Right atrium auricular region (tissue), 2 donors: ENCODE measurements around the gene EID1. TPM values are rescaled to one million over a fixed set of nuclear protein-coding genes. Genes with fewer than 3 reads are reported as not detected.

ENCODE experiments used
- DNase-seq: peaks from one replicate; pipeline ENCODE4 v3.0.0-alpha.2; 2019; ENCODE audit warnings: low spot score
- H3K27ac ChIP-seq, 2 donors: fragments of 200-600 bp; sonication (generic); 1 replicate in 1 of 2; 2 replicates in 1 of 2; pipeline ENCODE4 v1.5.1; 2016 to 2019
- H3K27me3 ChIP-seq, 2 donors: fragments of 200-600 bp; sonication (generic); one replicate each; pipeline versions ENCODE4 v1.5.1 to v1.6.0; 2017 to 2019
- H3K36me3 ChIP-seq: fragments of 200-600 bp; sonication (generic); one replicate; pipeline ENCODE4 v1.5.1; 2016
- H3K4me1 ChIP-seq, 2 donors: fragments of 200-600 bp; sonication (generic); one replicate each; pipeline versions ENCODE4 v1.5.1 to v1.6.0; 2017 to 2019
- H3K4me3 ChIP-seq, 2 donors: fragments of 200-600 bp; sonication (generic); 1 replicate in 1 of 2; 2 replicates in 1 of 2; pipeline ENCODE4 v1.5.1; 2017 to 2019; ENCODE audit warnings: mild to moderate bottlenecking in 1 of 2, moderate library complexity in 1 of 2
- H3K9me3 ChIP-seq, 2 donors: fragments of 200-600 bp; sonication (generic); one replicate each; pipeline ENCODE4 v1.5.1; 2019
- total RNA-seq, 2 donors: library from RNA; depleted of rRNA; stranded (reverse); fragments of >200 nt; gene quantifications; one replicate each; pipeline ENCODE4 v1.1.0, GENCODE V29; 2016
- TF ChIP-seq, protein P1 (sequence below), 2 donors: fragments of 200-600 bp; sonication (generic); IDR thresholded peaks; one replicate each; pipeline ENCODE4 v1.5.1; 2019; ENCODE audit warnings: antibody characterized with exemption in 2 of 2

Gene EID1
- total RNA-seq, 2 donors from 2014 or later: 369 to 524 TPM

DNA sequence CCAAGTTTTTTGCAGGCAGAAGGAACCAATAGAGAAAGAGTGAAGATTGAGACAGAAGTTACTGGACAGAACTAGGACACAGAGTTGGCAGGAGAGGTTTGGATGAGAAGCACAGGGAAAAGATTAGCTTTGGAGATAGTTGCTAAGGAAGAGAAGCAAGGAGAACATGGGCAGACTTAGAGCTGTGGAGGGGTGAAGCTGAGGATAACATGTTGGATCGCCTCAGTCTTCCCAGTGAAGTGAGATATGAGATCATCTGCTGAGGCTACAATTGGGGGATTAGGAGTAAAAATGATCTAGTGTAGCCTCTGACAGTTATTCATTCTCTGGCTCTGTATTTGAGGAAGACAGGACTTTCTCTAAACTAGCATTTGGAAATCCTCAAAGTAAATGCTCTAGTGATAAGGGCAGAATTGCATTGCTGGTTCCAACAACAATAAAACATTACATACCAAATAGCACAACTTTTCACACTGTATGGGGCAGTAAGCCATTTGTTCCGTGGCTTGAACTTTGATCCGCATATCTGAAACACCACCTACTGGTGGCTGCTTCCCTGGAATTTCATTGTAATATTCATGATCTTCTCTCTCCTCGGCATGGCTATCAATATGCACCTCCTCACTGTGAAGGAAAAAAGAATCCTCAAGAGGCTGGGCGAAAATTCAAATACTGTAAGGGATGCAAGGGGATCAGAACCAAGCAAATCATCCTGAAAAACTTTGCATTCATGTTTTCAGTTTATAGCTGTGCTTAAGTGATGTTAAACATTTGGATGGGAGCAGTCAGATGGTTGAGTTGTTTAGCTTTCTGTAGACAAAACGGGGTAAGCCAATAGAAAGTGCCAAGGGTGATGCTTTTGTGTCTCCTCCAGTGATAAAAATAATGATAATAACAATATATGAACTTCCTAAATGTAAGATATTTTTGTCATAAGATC, 22.2 kb upstream of the EID1 start:
- Histone ChIP-seq H3K27ac (no peak overlapping the region), H3K27me3 (no peaks in the 10 kb centered on the region), H3K4me3 (no peak overlapping the region), H3K36me3 (no peaks in the 10 kb centered on the region), H3K4me1 (peaks cover 0 to 12% of the 10 kb centered on the region in 2 donors), H3K9me3 (no peaks in the 10 kb centered on the region)
- TF ChIP-seq, protein P1, sequence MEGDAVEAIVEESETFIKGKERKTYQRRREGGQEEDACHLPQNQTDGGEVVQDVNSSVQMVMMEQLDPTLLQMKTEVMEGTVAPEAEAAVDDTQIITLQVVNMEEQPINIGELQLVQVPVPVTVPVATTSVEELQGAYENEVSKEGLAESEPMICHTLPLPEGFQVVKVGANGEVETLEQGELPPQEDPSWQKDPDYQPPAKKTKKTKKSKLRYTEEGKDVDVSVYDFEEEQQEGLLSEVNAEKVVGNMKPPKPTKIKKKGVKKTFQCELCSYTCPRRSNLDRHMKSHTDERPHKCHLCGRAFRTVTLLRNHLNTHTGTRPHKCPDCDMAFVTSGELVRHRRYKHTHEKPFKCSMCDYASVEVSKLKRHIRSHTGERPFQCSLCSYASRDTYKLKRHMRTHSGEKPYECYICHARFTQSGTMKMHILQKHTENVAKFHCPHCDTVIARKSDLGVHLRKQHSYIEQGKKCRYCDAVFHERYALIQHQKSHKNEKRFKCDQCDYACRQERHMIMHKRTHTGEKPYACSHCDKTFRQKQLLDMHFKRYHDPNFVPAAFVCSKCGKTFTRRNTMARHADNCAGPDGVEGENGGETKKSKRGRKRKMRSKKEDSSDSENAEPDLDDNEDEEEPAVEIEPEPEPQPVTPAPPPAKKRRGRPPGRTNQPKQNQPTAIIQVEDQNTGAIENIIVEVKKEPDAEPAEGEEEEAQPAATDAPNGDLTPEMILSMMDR (IDR thresholded peaks at IDR 0.05): peak in 1 of 2 donors; percentile 58
- no peak for DNase-seq

DNA sequence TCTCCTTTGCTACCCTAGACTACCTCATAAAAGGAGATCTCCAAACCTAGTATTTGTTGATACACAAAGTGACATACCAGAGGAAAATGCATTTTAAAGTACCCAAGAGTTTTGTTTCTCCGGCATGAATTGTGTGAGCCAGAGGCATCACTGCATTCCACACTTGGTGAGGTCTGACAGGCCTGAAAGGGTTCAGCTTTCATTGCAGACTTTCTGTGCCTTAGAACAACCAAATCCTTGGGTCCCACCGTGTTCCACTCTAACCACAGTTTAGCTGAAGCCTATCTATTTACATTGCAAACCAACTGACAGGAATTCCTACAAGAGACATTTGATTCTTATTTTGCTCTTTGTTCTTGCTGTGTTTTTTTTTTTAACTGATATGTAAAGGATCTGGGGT, 21.0 kb upstream of the EID1 start:
- peaks cover 0 to 12% of the 10 kb centered on the region in 2 donors for H3K4me1 ChIP-seq
- no peak overlapping the region for H3K4me3 ChIP-seq
- no peak overlapping the region for H3K27ac ChIP-seq
- DNase-seq: no peak
- no peaks in the 10 kb centered on the region for H3K36me3 ChIP-seq
- H3K27me3 ChIP-seq: no peaks in the 10 kb centered on the region
- no peaks in the 10 kb centered on the region for H3K9me3 ChIP-seq
- TF ChIP-seq, protein P1 (IDR thresholded peaks at IDR 0.05): no peak

DNA sequence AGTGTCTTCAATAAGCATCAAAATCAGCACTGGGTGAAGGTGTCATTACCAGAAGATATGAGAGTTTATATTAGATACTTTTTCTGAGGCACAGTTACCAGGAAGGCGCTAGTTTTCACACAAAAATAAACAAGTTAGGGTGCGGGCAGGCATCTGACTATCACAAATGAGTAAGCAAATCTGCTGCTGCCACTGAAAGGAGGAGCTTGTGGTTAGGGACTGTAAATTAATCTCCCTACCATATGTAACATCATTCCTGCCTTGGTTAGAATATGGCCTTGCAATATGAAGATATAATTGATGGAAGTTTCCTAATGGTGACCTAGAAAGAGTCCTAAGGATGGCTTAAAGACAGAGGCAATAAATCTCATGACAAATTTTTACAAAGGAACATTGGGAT, 19.5 kb upstream of the EID1 start:
- H3K27me3 ChIP-seq: no peaks in the 10 kb centered on the region
- no peaks in the 10 kb centered on the region for H3K9me3 ChIP-seq
- peaks cover 0 to 12% of the 10 kb centered on the region in 2 donors for H3K4me1 ChIP-seq
- no peak overlapping the region for H3K4me3 ChIP-seq
- H3K36me3 ChIP-seq: no peaks in the 10 kb centered on the region
- no peak for DNase-seq
- TF ChIP-seq, protein P1 (IDR thresholded peaks at IDR 0.05): no peak
- H3K27ac ChIP-seq: no peak overlapping the region

DNA sequence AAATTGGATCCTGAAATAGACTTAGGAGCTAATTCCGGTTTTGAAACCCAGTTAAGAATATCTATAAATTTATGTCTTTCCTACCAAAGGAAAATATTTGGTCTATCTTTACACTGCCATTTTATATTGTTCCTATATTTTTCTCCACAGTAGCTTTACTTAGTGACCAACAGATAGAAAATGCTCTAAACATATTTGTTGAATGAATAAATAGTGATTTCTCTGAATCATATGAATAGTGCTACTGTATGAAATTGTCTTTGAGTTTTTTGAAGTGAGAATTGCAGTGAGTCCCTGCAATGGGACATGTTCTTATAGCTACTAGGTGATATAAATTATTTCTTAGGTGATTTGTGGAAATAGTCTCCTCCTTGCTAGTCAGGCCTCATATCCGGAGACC, 18.5 kb upstream of the EID1 start:
- H3K9me3 ChIP-seq: no peaks in the 10 kb centered on the region
- no peaks in the 10 kb centered on the region for H3K27me3 ChIP-seq
- H3K36me3 ChIP-seq: no peaks in the 10 kb centered on the region
- TF ChIP-seq, protein P1 (IDR thresholded peaks at IDR 0.05): no peak
- H3K4me1 ChIP-seq: peaks cover 0 to 12% of the 10 kb centered on the region in 2 donors
- DNase-seq: no peak
- H3K27ac ChIP-seq: no peak overlapping the region
- H3K4me3 ChIP-seq: no peak overlapping the region

DNA sequence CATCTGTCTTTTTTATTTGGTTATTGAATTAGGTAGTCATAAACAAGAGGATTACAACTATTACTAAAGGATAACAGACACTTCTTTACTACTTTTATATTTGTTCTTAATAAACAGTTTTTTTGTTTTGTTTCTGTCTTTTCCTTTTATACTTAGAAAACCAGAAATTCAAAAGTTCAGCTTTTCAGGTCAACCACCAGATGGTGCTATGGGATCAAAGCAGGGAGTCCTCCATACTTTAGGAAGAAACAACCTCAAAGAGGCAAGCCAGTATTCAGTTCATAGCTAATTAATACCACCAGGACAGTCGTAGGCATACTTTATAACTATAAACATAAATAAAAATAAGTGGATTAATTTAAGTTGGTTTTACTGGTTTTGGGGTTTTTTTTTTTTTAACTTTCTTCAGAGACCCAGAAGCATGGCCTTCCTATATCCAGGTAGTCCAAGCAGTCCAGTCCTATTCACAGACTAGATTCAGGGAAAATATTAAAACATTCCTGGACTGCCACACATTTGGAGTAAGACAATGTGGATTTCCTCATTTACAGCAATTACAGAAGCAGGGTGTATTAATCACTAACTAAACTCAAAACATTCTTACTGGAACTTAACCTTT, 16.0 kb upstream of the EID1 start:
- Histone ChIP-seq H3K27ac (no peak overlapping the region), H3K27me3 (no peaks in the 10 kb centered on the region), H3K9me3 (no peaks in the 10 kb centered on the region), H3K4me1 (no peaks in the 10 kb centered on the region), H3K36me3 (no peaks in the 10 kb centered on the region), H3K4me3 (no peak overlapping the region)
- DNase-seq: no peak
- TF ChIP-seq, protein P1 (IDR thresholded peaks at IDR 0.05): peak; percentile 86 to 89
